Stimulated activated CD4-positive, alpha-beta T cell treated with anti-CD3 and anti-CD28 coated beads, Interleukin-4, amount 100 ng/mL, for 24 hours (primary cell): Measurements from ENCODE around the gene RYR3.

ENCODE experiments used
- DNase-seq: peaks from one replicate; pipeline ENCODE4 v3.0.0-alpha.2; 2020

The RYR3 gene

DNA sequence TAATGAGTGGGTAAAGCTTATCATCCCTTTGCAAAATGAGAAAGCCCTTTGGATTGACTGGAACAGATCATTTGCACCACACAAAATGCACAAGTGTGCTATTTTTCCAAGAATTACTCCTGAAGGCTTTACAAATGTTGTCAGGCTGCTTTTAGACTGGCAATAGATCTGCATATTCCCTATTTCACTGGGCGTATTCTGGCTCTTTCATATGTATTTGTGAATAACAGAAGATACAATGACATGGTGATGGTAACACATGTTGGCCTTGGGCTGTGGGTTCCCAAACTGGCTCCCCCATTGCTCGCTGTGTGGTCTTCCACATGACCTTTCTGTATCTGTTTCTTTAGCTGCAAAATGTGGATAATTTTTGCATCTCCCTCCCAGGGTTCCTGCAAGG, 354.2 kb downstream of the RYR3 start:
- DNase-seq: no peak

DNA sequence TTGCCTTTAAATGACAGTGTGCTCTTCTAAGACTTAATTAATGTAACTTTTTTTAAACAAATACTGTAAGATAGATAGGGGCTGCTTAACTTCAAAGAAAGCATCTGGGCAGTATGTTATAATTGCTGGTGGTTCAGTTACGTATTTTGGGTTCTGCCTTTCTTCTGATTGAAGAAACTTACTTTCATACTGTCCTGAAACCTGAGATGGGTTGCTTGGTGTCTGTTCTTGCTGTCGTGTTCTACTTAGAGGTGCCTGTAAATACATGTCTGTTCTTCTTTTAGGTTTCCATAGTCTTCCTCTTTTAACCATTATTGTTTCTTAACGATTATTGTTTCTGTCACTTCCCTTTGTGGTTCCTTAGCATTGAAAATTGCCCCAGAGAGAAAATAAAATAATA, 359.8 kb downstream of the RYR3 start:
- DNase-seq: no peak

DNA sequence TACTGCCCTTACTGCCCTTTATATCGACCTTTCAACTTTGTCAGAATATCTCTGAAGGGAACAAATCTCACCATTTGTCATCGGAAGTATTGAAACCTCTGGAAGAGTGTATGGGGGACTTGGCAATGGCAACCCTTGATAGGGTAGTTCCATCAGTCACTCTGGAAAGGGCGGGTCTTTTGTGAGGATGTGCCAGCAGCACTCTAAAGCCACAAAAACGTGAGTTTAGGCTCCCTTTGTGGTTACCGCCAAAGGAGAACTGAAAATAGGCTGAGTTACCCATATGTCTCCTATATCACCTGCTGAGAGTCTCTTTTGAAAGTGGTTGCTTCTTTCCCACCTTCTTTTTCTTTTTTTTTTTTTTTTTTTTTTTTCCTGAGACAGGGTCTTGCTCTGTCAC, 360.7 kb downstream of the RYR3 start:
- no peak for DNase-seq

- no peak for DNase-seq
Measured at GRCh38 chr15:33675246-33675645, 364.5 kb downstream of the RYR3 start.

DNA sequence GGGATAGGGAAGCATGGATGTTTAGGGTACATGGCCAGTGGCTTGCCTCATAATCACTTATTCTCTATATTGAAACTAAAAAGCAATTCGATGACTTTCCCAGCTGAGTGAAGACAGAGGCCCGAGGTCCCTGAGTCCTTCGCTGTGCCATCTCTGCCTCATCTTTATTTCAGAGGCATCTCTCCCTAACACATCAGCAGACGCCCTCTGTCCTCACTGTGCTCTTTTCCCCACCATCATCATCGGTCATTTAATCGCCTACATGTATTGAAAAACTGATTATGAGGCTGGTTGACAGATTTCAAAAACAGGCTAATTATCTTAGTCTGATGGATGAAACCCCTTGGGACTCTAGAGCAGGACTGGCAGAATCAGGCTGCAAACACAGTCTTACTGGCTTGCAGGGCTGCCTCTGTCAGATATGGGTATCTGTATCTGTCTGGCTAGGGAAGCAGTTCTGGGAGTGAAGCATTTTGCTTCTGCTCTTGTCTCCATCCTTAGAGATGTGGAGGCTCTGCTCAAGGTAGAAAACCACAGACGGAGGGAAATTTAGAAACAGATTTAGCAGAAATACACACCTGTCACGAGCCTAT, 366.6 kb downstream of the RYR3 start:
- DNase-seq: no peak

DNA sequence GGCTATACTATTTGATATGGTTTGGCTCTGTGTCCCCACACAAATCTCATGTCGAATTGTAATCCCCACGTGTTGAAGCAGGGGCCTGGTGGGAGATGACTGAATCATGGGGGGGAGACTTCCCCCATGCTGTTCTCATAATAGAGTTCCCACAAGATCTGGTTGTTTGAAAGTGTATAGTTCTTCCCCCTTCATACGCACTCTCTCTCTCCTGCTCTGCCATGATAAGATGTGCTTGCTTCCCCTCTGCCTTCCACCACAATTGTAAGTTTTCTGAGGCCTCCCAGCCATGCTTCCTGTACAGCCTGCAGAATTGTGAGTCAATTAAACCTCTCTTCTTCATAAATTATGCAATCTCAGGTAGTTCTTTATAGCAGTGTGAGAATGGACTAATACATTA, 367.4 kb downstream of the RYR3 start:
- no peak for DNase-seq

DNA sequence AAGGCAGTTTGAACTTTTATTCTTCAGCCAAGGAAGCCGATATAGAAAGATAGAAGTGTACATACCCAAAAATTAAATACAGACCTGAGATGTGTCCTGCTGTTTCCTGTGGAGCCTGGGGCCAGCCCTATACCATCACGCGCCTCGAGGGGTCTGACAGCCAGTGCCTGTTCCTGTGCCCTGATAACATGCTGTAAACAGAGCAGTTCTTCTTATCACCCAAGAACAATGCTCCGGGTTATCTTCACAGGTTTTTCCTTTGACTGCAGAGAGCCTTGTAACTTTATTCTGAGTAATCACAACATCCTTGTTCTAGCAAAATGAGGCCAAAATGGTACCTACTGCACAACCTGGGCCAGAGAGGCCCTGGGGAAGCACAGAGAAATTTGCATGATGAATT, 367.8 kb downstream of the RYR3 start:
- DNase-seq: no peak

DNA sequence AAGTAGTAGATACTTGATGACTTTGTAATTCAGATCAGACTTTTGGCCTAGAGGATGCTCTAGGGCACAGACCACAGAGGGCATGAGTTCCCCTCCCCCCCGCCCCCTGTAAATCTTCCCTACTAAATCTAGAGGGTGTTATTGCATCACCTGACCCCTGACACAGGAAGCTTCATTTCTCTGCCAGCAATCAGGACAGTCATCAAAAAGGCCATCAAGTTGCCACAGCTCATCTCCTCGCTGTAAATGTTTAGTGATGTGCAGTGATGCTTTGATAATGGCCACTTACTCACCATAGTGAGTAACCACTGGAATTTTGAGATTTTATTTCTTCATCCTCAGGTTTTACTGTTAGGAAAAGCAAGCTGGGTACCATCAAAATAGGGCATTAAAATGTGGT, 368.3 kb downstream of the RYR3 start:
- DNase-seq: no peak

DNA sequence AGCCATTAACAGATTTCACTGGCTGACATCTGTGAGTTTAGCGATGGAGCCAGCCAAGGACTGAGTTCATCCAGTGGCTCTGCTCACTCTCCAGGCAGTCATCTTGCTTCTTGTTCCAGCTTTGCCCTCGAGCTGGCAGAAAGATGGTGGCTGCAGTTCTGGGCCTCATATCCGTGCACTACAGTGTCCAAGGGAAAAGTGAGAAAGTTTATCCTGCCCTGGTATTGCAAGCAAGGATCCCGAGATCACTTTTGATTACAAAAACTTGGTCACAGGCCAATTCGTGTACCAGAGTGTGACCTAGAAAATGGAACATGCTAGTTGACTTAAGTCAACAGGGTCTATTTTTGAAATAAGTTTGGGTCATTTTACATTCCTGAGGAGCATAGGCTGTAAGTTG, 369.6 kb downstream of the RYR3 start:
- no peak for DNase-seq

GRCh38 chr15:33693166-33693800, 382.5 kb downstream of the RYR3 start:
- no peak for DNase-seq

GRCh38 chr15:33698126-33698525, 387.4 kb downstream of the RYR3 start:
- no peak for DNase-seq

GRCh38 chr15:33699145-33699544, 388.4 kb downstream of the RYR3 start:
- DNase-seq: no peak

- no peak for DNase-seq
Measured at GRCh38 chr15:33699691-33700447, 389.1 kb downstream of the RYR3 start.

- DNase-seq: peak; percentile 65
Measured at GRCh38 chr15:33700695-33701303, 390.0 kb downstream of the RYR3 start.

DNA sequence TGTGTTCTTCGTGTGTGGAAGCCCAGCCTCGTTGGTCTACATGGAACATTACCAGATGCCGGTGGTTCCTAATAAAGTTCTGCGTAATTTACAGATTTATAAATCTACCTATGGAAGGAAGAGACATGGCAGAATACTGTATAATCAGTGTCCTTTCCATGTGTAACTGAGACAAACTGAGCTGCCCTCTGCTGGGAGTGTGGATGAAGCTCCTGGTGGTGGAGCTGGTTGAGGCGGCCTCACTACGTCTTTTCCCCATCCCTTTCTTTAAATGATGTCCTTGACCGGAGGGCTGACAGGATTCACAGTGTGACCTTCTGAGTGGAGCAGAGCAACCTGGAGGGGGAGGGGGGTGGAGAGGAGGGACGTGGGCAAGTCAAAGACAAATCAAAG, 390.5 kb downstream of the RYR3 start:
- no peak for DNase-seq

DNA sequence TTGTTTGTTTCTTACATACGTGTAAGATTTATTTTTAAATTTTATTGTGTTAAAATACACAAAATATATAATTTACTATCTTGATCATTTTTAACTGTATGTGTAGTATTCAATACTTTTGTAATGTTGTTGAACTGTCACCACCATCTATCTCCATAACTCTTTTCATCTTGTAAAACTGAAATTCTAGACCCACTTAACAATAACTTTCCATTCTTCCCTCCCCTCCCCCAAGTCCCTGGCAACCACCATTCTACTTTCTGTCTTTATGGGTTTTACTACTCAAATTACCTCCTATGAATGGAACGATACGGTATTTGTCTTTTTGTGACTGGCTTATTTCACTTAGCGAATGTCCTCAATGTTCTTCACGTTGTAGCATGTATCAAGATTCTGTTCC, 395.4 kb downstream of the RYR3 start:
- DNase-seq: no peak

DNA sequence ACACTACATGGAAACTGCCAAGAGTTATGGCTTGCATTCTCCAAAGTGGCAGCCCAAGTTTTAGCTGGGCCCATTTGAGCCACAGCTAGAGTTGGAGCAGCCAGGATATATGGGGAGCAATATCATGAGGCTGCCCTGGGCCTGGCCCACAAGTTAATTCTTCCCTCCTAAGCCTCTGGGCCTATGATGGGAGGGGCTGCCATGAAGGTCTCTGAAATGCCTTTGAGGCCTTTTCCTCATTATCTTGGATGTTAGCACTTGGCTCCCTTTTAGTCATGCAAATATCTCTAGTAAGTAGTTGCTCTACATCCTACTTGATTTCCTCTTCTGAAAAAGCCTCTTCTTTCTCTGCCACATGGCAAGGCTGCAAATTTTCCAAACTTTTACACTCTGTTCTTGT, 400.0 kb downstream of the RYR3 start:
- no peak for DNase-seq

- peak; percentile 8 for DNase-seq
Measured at GRCh38 chr15:33716025-33716424, 405.3 kb downstream of the RYR3 start.

- no peak for DNase-seq
Measured at GRCh38 chr15:33720952-33721351, 410.2 kb downstream of the RYR3 start.

GRCh38 chr15:33722005-33722672, 411.4 kb downstream of the RYR3 start:
- no peak for DNase-seq

DNA sequence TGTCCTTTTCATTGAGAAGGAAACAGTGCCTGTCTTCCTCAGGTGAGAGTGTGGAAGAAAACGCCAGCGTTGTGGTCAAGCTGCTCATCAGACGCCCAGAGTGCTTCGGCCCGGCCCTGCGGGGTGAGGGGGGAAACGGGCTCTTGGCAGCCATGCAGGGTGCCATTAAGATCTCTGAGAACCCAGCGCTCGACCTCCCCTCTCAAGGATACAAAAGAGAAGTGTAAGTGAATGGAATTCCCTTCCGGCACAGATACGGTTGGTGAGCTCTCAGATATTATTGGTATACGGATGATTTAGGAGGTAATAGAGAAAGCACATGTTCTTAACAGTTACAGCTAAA, 411.9 kb downstream of the RYR3 start:
- no peak for DNase-seq

GRCh38 chr15:33724321-33725036, 413.7 kb downstream of the RYR3 start:
- DNase-seq: no peak

DNA sequence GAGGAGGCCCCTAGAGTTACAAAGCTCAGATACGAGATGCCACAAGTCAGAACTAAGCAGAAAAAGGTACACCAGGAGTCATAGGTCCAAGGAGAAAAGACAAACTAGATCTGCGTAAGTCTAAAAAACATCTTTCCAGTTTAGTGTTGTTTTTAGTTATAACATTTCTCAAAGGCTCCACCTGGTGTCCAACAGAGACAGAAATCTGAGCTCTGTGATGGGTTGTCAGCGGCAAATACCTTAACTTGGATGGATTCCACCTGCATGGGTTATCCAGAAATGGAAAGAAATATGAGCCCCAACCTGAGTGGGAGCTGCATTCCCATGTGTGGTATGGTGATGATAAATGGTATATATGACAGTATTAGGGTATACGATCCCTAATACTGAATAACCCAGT, 418.9 kb downstream of the RYR3 start:
- DNase-seq: no peak
